H1 (cell line): ENCODE results near the gene PARD6A. TPM values are rescaled to one million over a fixed set of nuclear protein-coding genes. Genes with fewer than 3 reads are reported as not detected.

Experiments used
- BACH1 ChIP-seq: IDR thresholded peaks from 2 replicates; pipeline ENCODE4 v1.6.1; 2012; ENCODE audit warnings: low read length, improper control_type of control experiment
- CHD7 ChIP-seq: fragments of 300-600 bp; sonication (generic); IDR thresholded peaks from 2 replicates; pipeline ENCODE4 v1.7.1; 2012; ENCODE audit warnings: low read length, moderate library complexity, mild to moderate bottlenecking, inconsistent platforms; ENCODE audit not compliant: insufficient replicate concordance
- EP300 ChIP-seq, 2 experiments: IDR thresholded peaks; 1 replicate in 1 of 2; 2 replicates in 1 of 2; pipeline ENCODE4 v1.6.1; 2011 to 2012; ENCODE audit warnings: low read depth in 2 of 2, low read length in 2 of 2, mild to moderate bottlenecking in 2 of 2, borderline replicate concordance in 1 of 2, inconsistent platforms in 1 of 2, moderate library complexity in 1 of 2
- HDAC6 ChIP-seq: IDR thresholded peaks from one replicate; pipeline ENCODE4 v1.7.1; 2012; ENCODE audit warnings: low read depth, mild to moderate bottlenecking, inconsistent platforms, low read length, moderate library complexity
- RXRA ChIP-seq: IDR thresholded peaks from 2 replicates; pipeline ENCODE4 v1.6.1; 2011; ENCODE audit warnings: low read depth, mild to moderate bottlenecking, low read length, moderate library complexity; ENCODE audit not compliant: insufficient read depth
- SAP30 ChIP-seq: fragments of 300-600 bp; sonication (generic); IDR thresholded peaks from 2 replicates; pipeline ENCODE4 v1.7.1; 2012; ENCODE audit warnings: low read length, moderate library complexity, mild to moderate bottlenecking, inconsistent platforms; ENCODE audit not compliant: insufficient read depth, insufficient replicate concordance
- SIN3A ChIP-seq, 2 experiments: IDR thresholded peaks in 1 of 2; conservative IDR thresholded peaks in 1 of 2; 2 replicates each; pipeline ENCODE4 v1.6.1; 2011 to 2012; ENCODE audit warnings: low read length in 2 of 2, improper control_type of control experiment in 1 of 2, low read depth in 1 of 2, mild to moderate bottlenecking in 1 of 2
- SRF ChIP-seq: IDR thresholded peaks from 2 replicates; pipeline ENCODE4 v1.6.1; 2011; ENCODE audit warnings: mild to moderate bottlenecking, low read depth, low read length, moderate library complexity
- polyA plus RNA-seq, 7 experiments: library from polyadenylated mRNA; depleted of rRNA in 3 of 7; stranded (reverse) in 5 of 7; unstranded in 2 of 7; fragments of >200 nt in 5 of 7; fragments of 200-250 nt in 2 of 7; gene quantifications; 1 replicate in 5 of 7; 2 replicates in 1 of 7; 4 replicates in 1 of 7; pipeline versions ENCODE4 v1.2.1 to v1.2.3, GENCODE V29; 2011 to 2013; ENCODE audit warnings: missing spikeins in 2 of 7, mixed read lengths in 2 of 7
- total RNA-seq: library from RNA; stranded (reverse); fragmentation: NEBNext Ultra II Directional; extraction: Animal tissue kit (Norgen Biotek cat#: 25700); gene quantifications from 2 replicates; pipeline ENCODE4 v1.2.1, GENCODE V29; 2021

Gene PARD6A
- total and polyA plus RNA-seq, 2 of the 8 experiments (the other 6 are each of a cell fraction or from before 2014, with no cell fraction given): 15.1 to 21.8 TPM

GRCh38 chr16:67699265-67699664, 38.5 kb downstream of the PARD6A start (continued):
- TF ChIP-seq EP300 (IDR thresholded peaks at IDR 0.05; ENCODE audit: borderline replicate concordance in 1 of 2, low read depth in 2 of 2, low read length in 2 of 2) (no peak), SIN3A (conservative IDR thresholded peaks at IDR 0.05 in 1 of 2, IDR thresholded peaks at IDR 0.05 in 1 of 2; ENCODE audit: low read depth in 1 of 2, low read length in 2 of 2) (no peak), RXRA (no peak), HDAC6 (no peak), SAP30 (no peak), SRF (no peak), BACH1 (no peak), CHD7 (no peak)
